ENCODE measurements around the gene MARK2. TPM values are rescaled to one million over a fixed set of nuclear protein-coding genes. Genes with fewer than 3 reads are reported as not detected.

The MARK2 gene
- total RNA-seq, 1 experiment from 2014 or later, result 39.8 TPM

- DNase-seq (ENCODE audit: low read depth, low spot score) (no peak), ATAC-seq (no peak)
- H3K27me3 ChIP-seq (ENCODE audit: insufficient read depth, low read length), result no peaks in the 10 kb centered on the region
- no peaks in the 10 kb centered on the region for H3K9me2 ChIP-seq (ENCODE audit: insufficient read depth)
- peaks cover 18 to 30% of the 10 kb centered on the region in 2 experiments; a peak in 3 of 4 replicates for H3K36me3 ChIP-seq (ENCODE audit: control insufficient read depth in 1 of 2, insufficient read depth in 2 of 2, low read length in 2 of 2)
- no peak overlapping the region for H2AFZ ChIP-seq (ENCODE audit: low read depth, low read length, poor library complexity, severe bottlenecking)
- no peak overlapping the region for H3K4me2 ChIP-seq (ENCODE audit: low read length)
- no peak overlapping the region for H3K27ac ChIP-seq (ENCODE audit: low read depth, low read length)
- H4K20me1 ChIP-seq (ENCODE audit: insufficient read depth), result no peaks in the 10 kb centered on the region
- POLR2A ChIA-PET, result no interaction called here
- TF ChIP-seq SRF (IDR thresholded peaks at IDR 0.05; ENCODE audit: low read depth) (no peak), CTCF (IDR thresholded peaks at IDR 0.05 in 2 of 3, conservative IDR thresholded peaks at IDR 0.05 in 1 of 3; ENCODE audit: borderline replicate concordance in 1 of 3, insufficient read depth in 1 of 3, low read depth in 2 of 3, low read length in 2 of 3) (no peak)
- RAD21 ChIA-PET (ENCODE audit: low non-redundant PET in 1 of 2, low total read pairs in 2 of 2, uncharacterized antibody in 2 of 2, unreplicated experiment in 2 of 2), result no interaction called here
- CTCF ChIA-PET, result no interaction called here
- no peaks in the 10 kb centered on the region for H3K9me3 ChIP-seq (ENCODE audit: control insufficient read depth in 1 of 2, insufficient read depth in 1 of 2, low read depth in 1 of 2, low read length in 2 of 2)
- peaks cover 1% of the 10 kb centered on the region for H3K79me2 ChIP-seq (ENCODE audit: insufficient read depth, low read length)
- H3K4me3 ChIP-seq (replicated peaks in 1 of 2; ENCODE audit: low read depth in 1 of 2, low read length in 2 of 2), result no peak overlapping the region
- no TSS peak for BruUV-seq (replicated peaks)
- no peak overlapping the region for H3K9ac ChIP-seq (ENCODE audit: low read length)
- intact Hi-C loops (cut with micrococcal nuclease), result no loop called here
- no peaks in the 10 kb centered on the region for H3K4me1 ChIP-seq (ENCODE audit: control insufficient read depth in 1 of 2, insufficient read depth in 2 of 2, low read length in 2 of 2)
These were observed 12.3 kb upstream of the MARK2 start for GRCh38 chr11:63826471-63827190.

- ChIA-PET POLR2A (no interaction called here), RAD21 (ENCODE audit: low non-redundant PET in 1 of 2, low total read pairs in 2 of 2, uncharacterized antibody in 2 of 2, unreplicated experiment in 2 of 2) (no interaction called here), CTCF (interaction anchor here (1.0 to 1.9 kb wide), 2 partner anchors 9 to 116 kb away, joined by 3 to 8 read pairs; partner anchors contain the start of gene MARK2)
- Histone ChIP-seq H3K27ac (ENCODE audit: low read depth, low read length) (no peak overlapping the region), H3K9me2 (ENCODE audit: insufficient read depth) (no peaks in the 10 kb centered on the region), H2AFZ (ENCODE audit: low read depth, low read length, poor library complexity, severe bottlenecking) (no peak overlapping the region), H3K9me3 (ENCODE audit: control insufficient read depth in 1 of 2, insufficient read depth in 1 of 2, low read depth in 1 of 2, low read length in 2 of 2) (no peaks in the 10 kb centered on the region), H3K4me2 (ENCODE audit: low read length) (no peak overlapping the region), H3K36me3 (ENCODE audit: control insufficient read depth in 1 of 2, insufficient read depth in 2 of 2, low read length in 2 of 2) (peaks cover 2 to 5% of the 10 kb centered on the region in 2 experiments; a peak in 2 of 4 replicates), H3K4me1 (ENCODE audit: control insufficient read depth in 1 of 2, insufficient read depth in 2 of 2, low read length in 2 of 2) (peaks cover 9 to 13% of the 10 kb centered on the region in 2 experiments; a peak in 3 of 4 replicates), H3K4me3 (replicated peaks in 1 of 2; ENCODE audit: low read depth in 1 of 2, low read length in 2 of 2) (no peak overlapping the region), H4K20me1 (ENCODE audit: insufficient read depth) (no peaks in the 10 kb centered on the region), H3K79me2 (ENCODE audit: insufficient read depth, low read length) (no peaks in the 10 kb centered on the region), H3K9ac (ENCODE audit: low read length) (no peak overlapping the region), H3K27me3 (ENCODE audit: insufficient read depth, low read length) (no peaks in the 10 kb centered on the region)
- no TSS peak for BruUV-seq (replicated peaks)
- ATAC-seq (peak; percentile 81), DNase-seq (ENCODE audit: low read depth, low spot score) (no peak)
- intact Hi-C loops (cut with micrococcal nuclease), result loop anchor here (10.0 kb wide), 1 partner anchor 355 kb away; no protein-coding TSS in a partner anchor
- TF ChIP-seq POLR2AphosphoS5 (IDR thresholded peaks at IDR 0.05; ENCODE audit: low read depth, low read length) (no peak), RAD21 (IDR thresholded peaks at IDR 0.05; ENCODE audit: low read depth) (peak; percentile 64), ELF1 (IDR thresholded peaks at IDR 0.05; ENCODE audit: borderline replicate concordance, low read depth) (no peak), POLR2A (IDR thresholded peaks at IDR 0.05; ENCODE audit: borderline replicate concordance, extremely low read depth, insufficient read depth, insufficient read length) (no peak), MAX (IDR thresholded peaks at IDR 0.05) (no peak), EZH2 (IDR thresholded peaks at IDR 0.05) (no peak), CTCF (IDR thresholded peaks at IDR 0.05 in 2 of 3, conservative IDR thresholded peaks at IDR 0.05 in 1 of 3; ENCODE audit: borderline replicate concordance in 1 of 3, insufficient read depth in 1 of 3, low read depth in 2 of 3, low read length in 2 of 3) (peak; percentile 35 to 38 (median 37); a peak in 5 of 6 replicates)
These were observed 9.0 kb upstream of the MARK2 start for GRCh38 chr11:63829823-63830489.
